ENCODE results near the gene WDR76.
"Not testable (repeated sequence)": the region's sequence is repeated elsewhere in the genome, so short reads cannot be mapped to it uniquely, and the experiment has no call there.

GRCh38 chr15:43802676-43803075, 24.1 kb upstream of the WDR76 start:
- not testable (repeated sequence) for TF ChIP-seq POLR2A, POLR2AphosphoS5 (IDR thresholded peaks at IDR 0.05; ENCODE audit: low read depth, low read length)
